ENCODE data around the gene STOX1. TPM values are rescaled to one million over a fixed set of nuclear protein-coding genes. Genes with fewer than 3 reads are reported as not detected.

Gene STOX1
- total and polyA plus RNA-seq, 2 of the 13 experiments (the other 11 are each of a cell fraction or from before 2014, with no cell fraction given), result 2.5 to 6.0 TPM

- TF ChIP-seq, protein P1, sequence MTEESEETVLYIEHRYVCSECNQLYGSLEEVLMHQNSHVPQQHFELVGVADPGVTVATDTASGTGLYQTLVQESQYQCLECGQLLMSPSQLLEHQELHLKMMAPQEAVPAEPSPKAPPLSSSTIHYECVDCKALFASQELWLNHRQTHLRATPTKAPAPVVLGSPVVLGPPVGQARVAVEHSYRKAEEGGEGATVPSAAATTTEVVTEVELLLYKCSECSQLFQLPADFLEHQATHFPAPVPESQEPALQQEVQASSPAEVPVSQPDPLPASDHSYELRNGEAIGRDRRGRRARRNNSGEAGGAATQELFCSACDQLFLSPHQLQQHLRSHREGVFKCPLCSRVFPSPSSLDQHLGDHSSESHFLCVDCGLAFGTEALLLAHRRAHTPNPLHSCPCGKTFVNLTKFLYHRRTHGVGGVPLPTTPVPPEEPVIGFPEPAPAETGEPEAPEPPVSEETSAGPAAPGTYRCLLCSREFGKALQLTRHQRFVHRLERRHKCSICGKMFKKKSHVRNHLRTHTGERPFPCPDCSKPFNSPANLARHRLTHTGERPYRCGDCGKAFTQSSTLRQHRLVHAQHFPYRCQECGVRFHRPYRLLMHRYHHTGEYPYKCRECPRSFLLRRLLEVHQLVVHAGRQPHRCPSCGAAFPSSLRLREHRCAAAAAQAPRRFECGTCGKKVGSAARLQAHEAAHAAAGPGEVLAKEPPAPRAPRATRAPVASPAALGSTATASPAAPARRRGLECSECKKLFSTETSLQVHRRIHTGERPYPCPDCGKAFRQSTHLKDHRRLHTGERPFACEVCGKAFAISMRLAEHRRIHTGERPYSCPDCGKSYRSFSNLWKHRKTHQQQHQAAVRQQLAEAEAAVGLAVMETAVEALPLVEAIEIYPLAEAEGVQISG (CRISPR knock-in tag; IDR thresholded peaks at IDR 0.05), result peak; percentile 78
- TF ChIP-seq SMAD3 (CRISPR knock-in tag; IDR thresholded peaks at IDR 0.05) (peak; percentile 55; the same call in 1 of the 2 replicates), TCF7L2 (IDR thresholded peaks at IDR 0.05; ENCODE audit: low read depth, low read length) (no peak), ZNF678 (CRISPR knock-in tag; IDR thresholded peaks at IDR 0.05) (no peak), ZNF562 (CRISPR knock-in tag; IDR thresholded peaks at IDR 0.05; ENCODE audit: borderline replicate concordance) (no peak), XBP1 (CRISPR knock-in tag; IDR thresholded peaks at IDR 0.05) (no peak), BCL6 (CRISPR knock-in tag; IDR thresholded peaks at IDR 0.05) (peak; percentile 76)
- TF ChIP-seq, protein P2, sequence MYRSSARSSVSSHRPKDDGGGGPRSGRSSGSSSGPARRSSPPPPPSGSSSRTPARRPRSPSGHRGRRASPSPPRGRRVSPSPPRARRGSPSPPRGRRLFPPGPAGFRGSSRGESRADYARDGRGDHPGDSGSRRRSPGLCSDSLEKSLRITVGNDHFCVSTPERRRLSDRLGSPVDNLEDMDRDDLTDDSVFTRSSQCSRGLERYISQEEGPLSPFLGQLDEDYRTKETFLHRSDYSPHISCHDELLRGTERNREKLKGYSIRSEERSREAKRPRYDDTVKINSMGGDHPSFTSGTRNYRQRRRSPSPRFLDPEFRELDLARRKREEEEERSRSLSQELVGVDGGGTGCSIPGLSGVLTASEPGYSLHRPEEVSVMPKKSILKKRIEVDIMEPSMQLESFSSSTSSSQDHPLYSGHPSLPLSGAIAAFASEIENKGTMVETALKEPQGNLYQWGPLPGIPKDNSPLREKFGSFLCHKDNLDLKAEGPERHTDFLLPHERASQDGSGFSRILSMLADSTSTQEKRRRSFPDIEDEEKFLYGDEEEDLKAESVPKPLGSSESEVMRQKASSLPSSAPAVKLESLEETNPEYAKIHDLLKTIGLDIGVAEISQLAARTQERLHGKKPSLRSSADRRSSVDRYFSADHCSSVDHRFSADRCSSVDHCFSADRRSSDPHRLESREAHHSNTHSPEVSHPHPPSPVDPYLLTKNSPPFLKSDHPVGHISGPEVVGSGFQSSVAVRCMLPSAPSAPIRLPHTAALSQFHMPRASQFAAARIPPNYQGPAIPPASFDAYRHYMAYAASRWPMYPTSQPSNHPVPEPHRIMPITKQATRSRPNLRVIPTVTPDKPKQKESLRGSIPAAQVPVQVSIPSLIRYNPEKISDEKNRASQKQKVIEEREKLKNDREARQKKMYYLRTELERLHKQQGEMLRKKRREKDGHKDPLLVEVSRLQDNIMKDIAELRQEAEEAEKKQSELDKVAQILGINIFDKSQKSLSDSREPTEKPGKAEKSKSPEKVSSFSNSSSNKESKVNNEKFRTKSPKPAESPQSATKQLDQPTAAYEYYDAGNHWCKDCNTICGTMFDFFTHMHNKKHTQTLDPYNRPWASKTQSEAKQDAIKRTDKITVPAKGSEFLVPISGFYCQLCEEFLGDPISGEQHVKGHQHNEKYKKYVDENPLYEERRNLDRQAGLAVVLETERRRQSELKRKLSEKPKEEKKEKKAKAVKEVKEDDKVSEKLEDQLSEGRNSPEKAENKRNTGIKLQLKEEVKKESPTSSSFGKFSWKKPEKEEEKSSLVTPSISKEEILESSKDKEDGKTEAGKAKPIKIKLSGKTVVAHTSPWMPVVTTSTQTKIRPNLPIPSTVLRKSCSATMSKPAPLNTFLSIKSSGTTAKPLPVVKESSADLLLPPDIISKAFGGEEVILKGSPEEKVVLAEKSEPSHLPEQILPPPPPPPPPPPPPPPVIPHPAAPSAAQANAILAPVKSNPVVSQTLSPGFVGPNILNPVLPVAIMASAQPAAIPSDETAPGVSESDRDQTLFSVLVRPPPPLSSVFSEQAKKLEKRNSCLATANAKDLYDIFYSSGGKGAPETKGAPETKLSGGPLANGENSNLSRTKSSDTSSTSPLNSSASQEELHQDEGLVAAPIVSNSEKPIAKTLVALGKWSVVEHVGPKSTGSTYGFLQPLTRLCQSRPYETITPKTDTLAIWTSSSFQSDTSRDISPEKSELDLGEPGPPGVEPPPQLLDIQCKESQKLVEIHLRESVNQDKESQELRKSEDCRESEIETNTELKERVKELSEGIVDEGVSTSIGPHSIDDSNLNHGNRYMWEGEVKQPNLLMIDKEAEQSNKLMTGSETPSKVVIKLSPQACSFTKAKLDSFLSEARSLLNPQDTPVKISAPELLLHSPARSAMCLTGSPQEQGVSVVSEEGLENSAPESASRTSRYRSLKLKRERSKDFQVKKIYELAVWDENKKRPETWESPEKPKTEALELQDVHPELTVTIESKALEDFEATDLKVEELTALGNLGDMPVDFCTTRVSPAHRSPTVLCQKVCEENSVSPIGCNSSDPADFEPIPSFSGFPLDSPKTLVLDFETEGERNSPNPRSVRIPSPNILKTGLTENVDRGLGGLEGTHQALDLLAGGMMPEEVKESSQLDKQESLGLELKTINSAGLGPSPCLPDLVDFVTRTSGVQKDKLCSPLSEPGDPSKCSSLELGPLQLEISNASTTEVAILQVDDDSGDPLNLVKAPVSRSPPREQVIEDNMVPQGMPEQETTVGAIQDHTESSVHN (CRISPR knock-in tag; IDR thresholded peaks at IDR 0.05), result no peak
- TF ChIP-seq, protein P3, sequence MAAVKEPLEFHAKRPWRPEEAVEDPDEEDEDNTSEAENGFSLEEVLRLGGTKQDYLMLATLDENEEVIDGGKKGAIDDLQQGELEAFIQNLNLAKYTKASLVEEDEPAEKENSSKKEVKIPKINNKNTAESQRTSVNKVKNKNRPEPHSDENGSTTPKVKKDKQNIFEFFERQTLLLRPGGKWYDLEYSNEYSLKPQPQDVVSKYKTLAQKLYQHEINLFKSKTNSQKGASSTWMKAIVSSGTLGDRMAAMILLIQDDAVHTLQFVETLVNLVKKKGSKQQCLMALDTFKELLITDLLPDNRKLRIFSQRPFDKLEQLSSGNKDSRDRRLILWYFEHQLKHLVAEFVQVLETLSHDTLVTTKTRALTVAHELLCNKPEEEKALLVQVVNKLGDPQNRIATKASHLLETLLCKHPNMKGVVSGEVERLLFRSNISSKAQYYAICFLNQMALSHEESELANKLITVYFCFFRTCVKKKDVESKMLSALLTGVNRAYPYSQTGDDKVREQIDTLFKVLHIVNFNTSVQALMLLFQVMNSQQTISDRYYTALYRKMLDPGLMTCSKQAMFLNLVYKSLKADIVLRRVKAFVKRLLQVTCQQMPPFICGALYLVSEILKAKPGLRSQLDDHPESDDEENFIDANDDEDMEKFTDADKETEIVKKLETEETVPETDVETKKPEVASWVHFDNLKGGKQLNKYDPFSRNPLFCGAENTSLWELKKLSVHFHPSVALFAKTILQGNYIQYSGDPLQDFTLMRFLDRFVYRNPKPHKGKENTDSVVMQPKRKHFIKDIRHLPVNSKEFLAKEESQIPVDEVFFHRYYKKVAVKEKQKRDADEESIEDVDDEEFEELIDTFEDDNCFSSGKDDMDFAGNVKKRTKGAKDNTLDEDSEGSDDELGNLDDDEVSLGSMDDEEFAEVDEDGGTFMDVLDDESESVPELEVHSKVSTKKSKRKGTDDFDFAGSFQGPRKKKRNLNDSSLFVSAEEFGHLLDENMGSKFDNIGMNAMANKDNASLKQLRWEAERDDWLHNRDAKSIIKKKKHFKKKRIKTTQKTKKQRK (IDR thresholded peaks at IDR 0.05; ENCODE audit: low read length), result no peak
- TF ChIP-seq, protein P4, sequence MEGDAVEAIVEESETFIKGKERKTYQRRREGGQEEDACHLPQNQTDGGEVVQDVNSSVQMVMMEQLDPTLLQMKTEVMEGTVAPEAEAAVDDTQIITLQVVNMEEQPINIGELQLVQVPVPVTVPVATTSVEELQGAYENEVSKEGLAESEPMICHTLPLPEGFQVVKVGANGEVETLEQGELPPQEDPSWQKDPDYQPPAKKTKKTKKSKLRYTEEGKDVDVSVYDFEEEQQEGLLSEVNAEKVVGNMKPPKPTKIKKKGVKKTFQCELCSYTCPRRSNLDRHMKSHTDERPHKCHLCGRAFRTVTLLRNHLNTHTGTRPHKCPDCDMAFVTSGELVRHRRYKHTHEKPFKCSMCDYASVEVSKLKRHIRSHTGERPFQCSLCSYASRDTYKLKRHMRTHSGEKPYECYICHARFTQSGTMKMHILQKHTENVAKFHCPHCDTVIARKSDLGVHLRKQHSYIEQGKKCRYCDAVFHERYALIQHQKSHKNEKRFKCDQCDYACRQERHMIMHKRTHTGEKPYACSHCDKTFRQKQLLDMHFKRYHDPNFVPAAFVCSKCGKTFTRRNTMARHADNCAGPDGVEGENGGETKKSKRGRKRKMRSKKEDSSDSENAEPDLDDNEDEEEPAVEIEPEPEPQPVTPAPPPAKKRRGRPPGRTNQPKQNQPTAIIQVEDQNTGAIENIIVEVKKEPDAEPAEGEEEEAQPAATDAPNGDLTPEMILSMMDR (CRISPR knock-in tag; IDR thresholded peaks at IDR 0.05), result no peak
Observed at GRCh38 chr10:68876246-68877138, 49.2 kb downstream of the STOX1 start (continued).
